Measurements from ENCODE around the gene RABEP1.

GRCh38 chr17:5291683-5292350, 9.7 kb downstream of the RABEP1 start:
- TF ChIP-seq POLR2A (IDR thresholded peaks at IDR 0.05), result no peak
- TF ChIP-seq, protein P1, sequence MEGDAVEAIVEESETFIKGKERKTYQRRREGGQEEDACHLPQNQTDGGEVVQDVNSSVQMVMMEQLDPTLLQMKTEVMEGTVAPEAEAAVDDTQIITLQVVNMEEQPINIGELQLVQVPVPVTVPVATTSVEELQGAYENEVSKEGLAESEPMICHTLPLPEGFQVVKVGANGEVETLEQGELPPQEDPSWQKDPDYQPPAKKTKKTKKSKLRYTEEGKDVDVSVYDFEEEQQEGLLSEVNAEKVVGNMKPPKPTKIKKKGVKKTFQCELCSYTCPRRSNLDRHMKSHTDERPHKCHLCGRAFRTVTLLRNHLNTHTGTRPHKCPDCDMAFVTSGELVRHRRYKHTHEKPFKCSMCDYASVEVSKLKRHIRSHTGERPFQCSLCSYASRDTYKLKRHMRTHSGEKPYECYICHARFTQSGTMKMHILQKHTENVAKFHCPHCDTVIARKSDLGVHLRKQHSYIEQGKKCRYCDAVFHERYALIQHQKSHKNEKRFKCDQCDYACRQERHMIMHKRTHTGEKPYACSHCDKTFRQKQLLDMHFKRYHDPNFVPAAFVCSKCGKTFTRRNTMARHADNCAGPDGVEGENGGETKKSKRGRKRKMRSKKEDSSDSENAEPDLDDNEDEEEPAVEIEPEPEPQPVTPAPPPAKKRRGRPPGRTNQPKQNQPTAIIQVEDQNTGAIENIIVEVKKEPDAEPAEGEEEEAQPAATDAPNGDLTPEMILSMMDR (IDR thresholded peaks at IDR 0.05), result no peak
